ENCODE results near the gene RIPOR3. TPM values are rescaled to one million over a fixed set of nuclear protein-coding genes. Genes with fewer than 3 reads are reported as not detected.

Gene RIPOR3
- total and polyA plus RNA-seq, 9 of the 15 experiments (the other 6 are each of a cell fraction or from before 2014, with no cell fraction given) = 3.3 to 62.7 (median 21.4) TPM

- Histone ChIP-seq H3K9me3 (replicated peaks; ENCODE audit: control insufficient read depth, insufficient read depth, low read depth, low read length) (no peaks in the 10 kb centered on the region), H3K27me3 (ENCODE audit: control insufficient read depth in 2 of 2, insufficient read depth in 2 of 2, low read length in 2 of 2) (no peaks in the 10 kb centered on the region), H3K79me2 (ENCODE audit: control insufficient read depth, insufficient read depth, low read length) (no peaks in the 10 kb centered on the region), H3K9me1 (ENCODE audit: control insufficient read depth, insufficient read depth, low read length) (no peaks in the 10 kb centered on the region), H3K36me3 (ENCODE audit: control insufficient read depth, insufficient read depth, low read length) (peaks cover 55% of the 10 kb centered on the region), H3K9ac (ENCODE audit: insufficient read depth in 1 of 2, low read depth in 2 of 2, low read length in 2 of 2) (peak overlapping the region in 1 of 2 experiments; percentile 68; a peak in 2 of 4 replicates), H4K20me1 (replicated peaks; ENCODE audit: control insufficient read depth, insufficient read depth, low read length) (no peaks in the 10 kb centered on the region), H3K27ac (ENCODE audit: extremely low read depth, low read depth, low read length) (no peak overlapping the region), H3K4me3 (no peak overlapping the region), H2AFZ (ENCODE audit: low read depth, low read length) (no peak overlapping the region), H3K4me1 (replicated peaks in 1 of 2; ENCODE audit: control insufficient read depth in 2 of 2, insufficient read depth in 2 of 2, low read length in 2 of 2) (peaks cover 0 to 15% of the 10 kb centered on the region in 2 experiments; a peak in 2 of 5 replicates), H3K4me2 (ENCODE audit: insufficient read depth, low read length) (no peak overlapping the region)
- DNase-seq (ENCODE audit: extremely low read depth in 1 of 4, low spot score in 3 of 4) (no peak), FAIRE-seq (no peak), ATAC-seq (no peak)
- no TSS peak for BruUV-seq (replicated peaks)
- intact Hi-C loops (cut with micrococcal nuclease) (loop anchor here (5.0 kb wide), 1 partner anchor 191 kb away; no protein-coding TSS in a partner anchor), in situ Hi-C loops (cut with MboI) (no loop called here)
- WGBS (ENCODE audit: insufficient coverage, low coverage, missing lambda C conversion rate) = 91% methylated on average over 8 of the region's 11 CpGs
- POLR2A ChIA-PET = interaction anchor here (2.0 kb wide), 1 partner anchor 8 kb away, joined by 5 read pairs; no protein-coding TSS in a partner anchor
- TF ChIP-seq TRIM24 (IDR thresholded peaks at IDR 0.05) (no peak), THAP12 (CRISPR knock-in tag; IDR thresholded peaks at IDR 0.05) (no peak), ZBTB40 (IDR thresholded peaks at IDR 0.05) (no peak), ZBTB40 (CRISPR knock-in tag; IDR thresholded peaks at IDR 0.05) (no peak), E2F5 (CRISPR knock-in tag; IDR thresholded peaks at IDR 0.05) (no peak)
- CTCF ChIA-PET (ENCODE audit: low intra/inter-chr PET ratio) = no interaction called here
These were observed 94.7 kb downstream of the RIPOR3 start for GRCh38 chr20:50596694-50597021.

Measured in K562 (cell line).